Brain pericyte (primary cell): Measurements from ENCODE around the gene CNKSR1.
"Not testable (repeated sequence)": the region's sequence is repeated elsewhere in the genome, so short reads cannot be mapped to it uniquely, and the experiment has no call there.

Experiments used
- DNase-seq: peaks from one replicate; pipeline ENCODE4 v3.0.0-alpha.2; 2012; ENCODE audit warnings: low read depth, low spot score

The CNKSR1 gene

DNA sequence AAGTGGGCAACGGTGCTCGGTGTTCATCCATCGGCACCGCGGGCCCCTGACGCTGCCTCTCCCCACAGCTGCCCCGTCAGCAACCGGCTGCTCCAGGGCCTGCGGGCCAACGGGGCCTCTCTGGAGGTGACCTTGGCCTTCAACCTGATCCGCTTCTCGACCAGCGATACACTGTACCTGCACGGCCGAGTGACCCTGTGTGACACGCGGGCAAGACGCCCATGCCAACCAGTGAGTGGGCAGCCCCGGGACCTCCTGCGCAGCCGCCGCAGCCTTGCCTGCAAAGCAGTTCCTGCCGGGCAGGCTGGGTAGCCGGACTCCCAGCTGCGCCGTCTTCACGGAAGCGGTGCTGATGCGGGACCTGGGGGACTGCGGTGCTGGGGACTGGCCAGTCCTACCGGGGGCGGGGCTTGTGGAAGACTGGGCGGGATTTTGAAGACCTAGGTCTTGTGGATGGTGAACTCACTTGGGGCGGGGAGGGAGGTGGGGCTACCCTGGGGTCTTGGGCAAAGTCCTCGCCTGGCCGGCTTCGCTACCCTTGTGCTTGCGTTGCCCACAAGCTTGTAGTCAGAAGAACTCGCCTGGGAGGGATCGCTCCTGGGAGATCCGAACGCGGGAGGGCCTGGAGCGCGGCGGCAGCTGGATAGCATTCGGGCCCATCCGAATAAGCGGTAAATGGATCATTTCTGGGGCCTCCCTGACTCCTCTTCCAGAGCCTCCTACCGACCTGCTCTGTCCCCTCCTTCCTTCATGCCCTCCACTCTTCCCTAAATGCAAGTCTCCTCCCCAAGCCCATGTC is 47.9 kb downstream of the CNKSR1 start:
- no peak for DNase-seq

DNA sequence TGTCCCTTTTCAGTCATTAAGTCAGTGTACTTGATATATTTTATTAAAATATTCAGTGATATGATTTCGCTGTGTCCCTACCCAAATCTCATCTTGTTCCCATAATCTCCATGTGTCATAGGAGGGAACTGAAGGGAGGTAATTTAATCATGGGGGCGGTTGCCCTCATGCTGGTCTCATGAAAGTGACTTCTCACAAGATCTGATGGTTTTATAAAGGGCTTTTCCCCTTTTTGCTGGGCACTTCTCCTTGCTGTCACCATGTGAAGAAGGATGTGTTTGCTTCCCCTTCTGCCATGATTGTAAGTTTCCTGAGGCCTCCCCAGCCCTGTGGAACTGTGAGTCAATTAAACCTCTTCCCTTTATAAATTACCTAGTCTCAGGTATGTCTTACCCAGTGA is 53.4 kb downstream of the CNKSR1 start:
- not testable (repeated sequence) for DNase-seq

DNA sequence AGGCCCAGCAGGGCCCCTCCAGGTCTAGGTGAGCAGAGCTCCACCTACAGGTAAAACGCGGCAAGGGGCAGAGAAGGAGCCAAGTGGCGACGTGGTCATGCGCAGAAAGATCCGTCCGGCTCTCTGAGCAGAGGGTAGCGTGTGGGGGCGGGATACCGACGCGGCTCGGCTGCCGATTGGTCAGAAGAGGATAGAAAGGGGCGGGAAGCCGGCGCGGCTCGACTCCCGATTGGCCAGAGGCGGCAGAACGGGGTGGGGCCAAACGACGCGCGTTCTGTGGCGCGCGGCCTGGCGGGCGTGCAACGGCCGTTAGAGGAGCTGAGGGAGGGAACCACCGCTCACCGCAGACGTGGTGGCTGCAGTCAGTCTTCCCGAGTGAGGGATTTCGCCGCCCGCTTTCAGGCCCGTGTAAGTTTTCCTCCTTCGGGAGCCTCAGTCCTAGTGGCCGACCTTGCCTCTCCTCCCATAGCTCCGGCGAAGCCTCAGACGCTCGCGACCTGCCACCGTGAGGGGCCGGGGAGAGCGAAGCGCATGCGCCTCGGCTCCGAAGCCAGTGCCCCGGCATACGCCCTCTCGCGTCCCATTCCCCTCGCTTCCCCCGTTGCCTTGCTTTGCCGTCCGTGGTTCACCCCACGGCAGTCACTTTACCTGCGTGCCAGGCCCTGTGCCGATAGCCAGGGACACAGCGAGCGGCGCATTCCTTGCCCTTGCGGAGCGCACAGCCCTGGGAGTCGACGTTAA is 56.8 kb downstream of the CNKSR1 start, which contains the start of gene CEP85:
CEP85 (plus strand) TSS at position 298 of the 741 bp plus-strand sequence. CDS start 5,584 bp downstream, outside the sequence.
- DNase-seq, result peak; percentile 92

DNA sequence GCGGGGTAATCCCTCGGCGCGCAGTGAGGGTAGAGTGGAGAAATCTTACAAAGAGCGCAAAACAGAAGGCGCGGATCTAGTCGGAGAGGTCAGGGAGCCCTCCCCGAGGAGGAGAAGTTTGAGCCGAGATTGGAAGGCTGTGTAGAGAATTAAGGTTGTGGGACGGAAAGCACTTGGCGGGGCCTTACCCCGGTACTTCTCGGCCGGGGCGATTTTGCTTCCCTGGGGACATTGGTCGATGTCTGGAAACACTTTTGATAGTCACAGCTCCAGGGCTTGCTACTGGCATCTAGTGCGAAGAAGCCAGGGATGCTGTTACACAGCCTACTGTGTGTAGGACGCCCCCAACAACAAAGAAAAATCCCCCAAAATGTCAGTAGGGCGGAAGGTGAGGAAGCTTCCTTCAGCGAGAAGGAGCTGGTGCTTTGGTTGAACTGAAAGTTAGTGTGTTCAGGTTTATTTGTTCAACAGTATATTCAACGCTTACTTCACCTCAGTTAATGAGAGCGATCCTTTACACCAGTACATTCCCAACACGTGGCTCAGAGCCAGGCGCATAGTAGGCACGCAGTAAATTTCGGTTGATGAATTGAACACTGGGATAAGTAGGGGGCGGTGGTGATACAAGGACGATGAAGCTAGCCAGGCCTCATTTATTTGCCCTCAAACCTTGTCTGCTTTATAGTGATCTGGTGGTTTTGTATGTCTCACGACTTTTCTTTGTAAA is 57.5 kb downstream of the CNKSR1 start:
- no peak for DNase-seq

DNA sequence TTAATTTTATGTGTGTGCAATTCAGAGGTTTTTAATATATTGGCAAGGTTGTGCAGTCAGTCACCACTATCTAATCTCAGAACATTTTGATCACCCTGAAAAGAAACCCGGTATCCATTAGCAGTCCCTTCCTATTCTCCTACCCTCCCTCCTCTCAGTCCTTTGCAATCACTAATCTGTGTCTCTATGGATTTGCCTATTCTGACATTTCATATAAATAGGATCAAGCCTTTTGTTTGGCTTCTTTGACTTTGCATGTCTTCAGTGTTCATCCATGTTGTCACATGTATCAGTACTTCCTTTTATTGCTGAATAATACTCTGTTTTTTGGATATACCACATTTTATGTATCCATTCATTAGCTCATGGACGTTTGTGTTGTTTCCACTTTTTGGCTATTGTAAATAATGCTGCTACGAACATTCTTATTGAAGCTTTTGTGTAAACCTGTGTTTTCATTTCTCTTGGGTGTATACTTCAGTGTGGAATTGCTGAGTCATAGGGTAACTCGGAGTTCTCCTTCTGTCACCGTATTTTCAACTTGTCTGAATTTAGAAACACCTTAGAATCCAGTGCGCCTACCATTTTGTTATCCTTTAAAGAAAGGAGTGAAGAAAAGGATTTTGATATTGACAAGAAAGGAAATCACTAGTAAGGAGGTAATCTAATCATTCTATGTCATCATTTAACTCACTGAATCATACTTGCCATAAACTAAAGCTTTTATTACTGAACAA is 60.1 kb downstream of the CNKSR1 start:
- no peak for DNase-seq
